Neural progenitor cell (in vitro differentiated cells): ENCODE results near the gene MACO1. TPM values are rescaled to one million over a fixed set of nuclear protein-coding genes. Genes with fewer than 3 reads are reported as not detected.
A peak's percentile ranks its signal among the peaks of the same experiment; 100 is the strongest.
"Not testable (repeated sequence)": the region's sequence is repeated elsewhere in the genome, so short reads cannot be mapped to it uniquely, and the experiment has no call there.

Source experiments
- DNase-seq: peaks from one replicate; pipeline ENCODE4 v3.0.0-alpha.2; 2016; ENCODE audit warnings: low spot score
- H2AFZ ChIP-seq: fragments of 200-600 bp; sonication (generic); replicated peaks from 2 replicates; pipeline ENCODE4 v1.6.1; 2016; ENCODE audit warnings: antibody characterized with exemption
- H3F3A ChIP-seq: fragments of 200-600 bp; sonication (generic); 2 replicates; pipeline ENCODE4 v1.6.1; 2016; ENCODE audit warnings: antibody characterized with exemption, low read depth
- H3K27ac ChIP-seq: fragments of 200-600 bp; sonication (generic); 2 replicates; pipeline ENCODE4 v1.5.1; 2016; ENCODE audit warnings: mild to moderate bottlenecking
- H3K27me3 ChIP-seq: fragments of 200-600 bp; sonication (generic); 2 replicates; pipeline ENCODE4 v1.6.1; 2016; ENCODE audit warnings: mild to moderate bottlenecking, moderate library complexity
- H3K36me3 ChIP-seq: fragments of 200-600 bp; sonication (generic); 2 replicates; pipeline ENCODE4 v1.5.1; 2016
- H3K4me1 ChIP-seq: fragments of 200-600 bp; sonication (generic); 2 replicates; pipeline ENCODE4 v1.6.1; 2016; ENCODE audit warnings: mixed run types
- H3K4me2 ChIP-seq: fragments of 200-600 bp; sonication (generic); 2 replicates; pipeline ENCODE4 v1.6.1; 2016
- H3K4me3 ChIP-seq: fragments of 200-600 bp; sonication (generic); 2 replicates; pipeline ENCODE4 v1.5.1; 2016
- H3K79me2 ChIP-seq: fragments of 200-600 bp; sonication (generic); 2 replicates; pipeline ENCODE4 v1.6.1; 2016; ENCODE audit warnings: low read depth
- H3K9ac ChIP-seq: fragments of 200-600 bp; sonication (generic); 2 replicates; pipeline ENCODE4 v1.6.1; 2016
- H3K9me3 ChIP-seq: fragments of 200-600 bp; sonication (generic); 2 replicates; pipeline ENCODE4 v1.5.1; 2016; ENCODE audit warnings: low read depth
- H4K20me1 ChIP-seq: fragments of 200-600 bp; sonication (generic); 2 replicates; pipeline ENCODE4 v1.6.1; 2016; ENCODE audit warnings: low read depth
- H3K27ac Mint-ChIP-seq: 3 replicates; pipeline ENCODE4 v1.8.0; 2021; ENCODE audit warnings: mixed read lengths
- H3K27me3 Mint-ChIP-seq: 2 replicates; pipeline ENCODE4 v1.8.0; 2022; ENCODE audit warnings: low read depth, mild to moderate bottlenecking, inconsistent platforms, moderate library complexity, mixed read lengths; ENCODE audit not compliant: insufficient read depth
- H3K36me3 Mint-ChIP-seq: 3 replicates; pipeline ENCODE4 v1.8.0; 2021; ENCODE audit warnings: mixed read lengths
- H3K4me1 Mint-ChIP-seq: 3 replicates; pipeline ENCODE4 v1.8.0; 2021; ENCODE audit warnings: mixed read lengths
- H3K4me3 Mint-ChIP-seq: 3 replicates; pipeline ENCODE4 v1.8.0; 2021; ENCODE audit warnings: mild to moderate bottlenecking, moderate library complexity, mixed read lengths
- H3K9me3 Mint-ChIP-seq: 3 replicates; pipeline ENCODE4 v1.8.0; 2020; ENCODE audit warnings: mixed read lengths
- EZH2 ChIP-seq: fragments of 200-600 bp; sonication (generic); IDR thresholded peaks from 2 replicates; pipeline ENCODE4 v1.6.1; 2017; ENCODE audit warnings: antibody characterized with exemption, mild to moderate bottlenecking, moderate library complexity
- EZH2phosphoT487 ChIP-seq: fragments of 200-600 bp; sonication (generic); IDR thresholded peaks from 2 replicates; pipeline ENCODE4 v1.6.1; 2017; ENCODE audit warnings: antibody characterized with exemption
- total RNA-seq: library from RNA; depleted of rRNA; stranded (reverse); fragments of >200 nt; gene quantifications from 2 replicates; pipeline ENCODE4 v1.2.3, GENCODE V29; 2015; ENCODE audit warnings: low replicate concordance
- TF ChIP-seq, protein P1 (sequence below): fragments of 200-600 bp; sonication (generic); IDR thresholded peaks from 2 replicates; pipeline ENCODE4 v1.5.1; 2017; ENCODE audit warnings: antibody characterized with exemption, mild to moderate bottlenecking

MACO1 gene
- total RNA-seq, 1 donor from 2014 or later = 17.7 TPM

DNA sequence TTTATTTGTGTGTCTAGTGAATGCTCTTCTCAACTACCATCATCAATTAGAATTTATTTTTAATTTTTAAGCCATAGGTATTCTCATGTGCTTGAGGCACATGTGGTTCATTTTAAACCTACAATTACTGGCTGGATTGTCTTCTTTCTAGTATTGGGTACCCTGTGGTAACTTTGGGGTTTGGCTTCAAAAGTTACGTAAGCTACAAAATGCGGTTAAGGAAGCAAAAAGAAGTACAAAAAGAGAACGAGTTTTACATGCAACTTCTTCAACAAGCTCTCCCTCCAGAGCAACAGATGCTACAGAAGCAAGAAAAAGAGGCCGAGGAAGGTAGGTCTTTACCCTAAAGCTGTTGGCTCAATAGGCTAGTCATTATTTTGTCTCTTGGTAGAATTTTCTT, 25.8 kb downstream of the MACO1 start:
- H3K4me1 ChIP-seq = no peaks in the 10 kb centered on the region
- no peaks in the 10 kb centered on the region for H3K36me3 ChIP-seq

DNA sequence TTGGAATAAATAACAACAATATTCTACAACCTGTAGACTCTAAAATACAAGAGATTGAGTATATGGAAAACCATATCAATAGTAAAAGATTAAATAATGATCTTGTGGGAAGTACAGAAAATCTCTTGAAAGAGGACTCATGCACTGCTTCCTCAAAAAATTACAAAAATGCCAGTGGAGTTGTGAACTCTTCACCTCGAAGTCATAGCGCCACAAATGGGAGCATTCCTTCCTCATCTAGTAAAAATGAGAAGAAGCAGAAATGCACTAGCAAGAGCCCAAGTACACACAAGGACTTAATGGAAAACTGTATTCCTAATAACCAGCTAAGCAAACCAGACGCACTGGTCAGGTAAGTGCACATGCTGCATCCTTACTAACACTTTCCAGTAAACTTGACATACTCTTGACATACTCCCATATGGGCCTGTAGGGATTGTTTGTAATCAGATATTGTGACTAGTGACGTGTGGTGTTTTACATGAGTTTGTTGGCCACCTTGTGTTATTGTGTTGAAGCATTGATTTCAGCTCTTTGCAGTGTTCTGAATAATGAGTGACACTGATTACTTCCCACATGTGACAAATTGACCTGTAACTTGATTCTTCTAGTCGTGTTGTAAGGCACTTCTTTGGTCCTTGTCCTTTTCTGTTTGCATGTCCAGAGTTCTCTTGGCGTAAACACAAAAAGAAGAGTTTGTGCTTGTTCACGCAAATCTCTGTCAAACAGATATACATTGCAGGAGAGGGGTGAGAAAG, 28.0 kb downstream of the MACO1 start:
- Mint-ChIP-seq H3K4me3 (no peak overlapping the region), H3K36me3 (peaks cover 9% of the 10 kb centered on the region), H3K27ac (no peak overlapping the region), H3K9me3 (no peaks in the 10 kb centered on the region), H3K4me1 (no peaks in the 10 kb centered on the region), H3K27me3 (no peaks in the 10 kb centered on the region)
- DNase-seq = no peak
- Histone ChIP-seq H3K4me1 (no peaks in the 10 kb centered on the region), H3K4me2 (no peak overlapping the region), H3K4me3 (no peak overlapping the region), H3K79me2 (no peaks in the 10 kb centered on the region), H3K27me3 (no peaks in the 10 kb centered on the region), H3F3A (no peaks in the 10 kb centered on the region), H3K36me3 (no peaks in the 10 kb centered on the region), H2AFZ (no peak overlapping the region), H3K27ac (no peak overlapping the region), H3K9ac (no peak overlapping the region), H3K9me3 (no peaks in the 10 kb centered on the region), H4K20me1 (no peaks in the 10 kb centered on the region)
- TF ChIP-seq EZH2 (no peak), EZH2phosphoT487 (no peak)
- TF ChIP-seq, protein P1, sequence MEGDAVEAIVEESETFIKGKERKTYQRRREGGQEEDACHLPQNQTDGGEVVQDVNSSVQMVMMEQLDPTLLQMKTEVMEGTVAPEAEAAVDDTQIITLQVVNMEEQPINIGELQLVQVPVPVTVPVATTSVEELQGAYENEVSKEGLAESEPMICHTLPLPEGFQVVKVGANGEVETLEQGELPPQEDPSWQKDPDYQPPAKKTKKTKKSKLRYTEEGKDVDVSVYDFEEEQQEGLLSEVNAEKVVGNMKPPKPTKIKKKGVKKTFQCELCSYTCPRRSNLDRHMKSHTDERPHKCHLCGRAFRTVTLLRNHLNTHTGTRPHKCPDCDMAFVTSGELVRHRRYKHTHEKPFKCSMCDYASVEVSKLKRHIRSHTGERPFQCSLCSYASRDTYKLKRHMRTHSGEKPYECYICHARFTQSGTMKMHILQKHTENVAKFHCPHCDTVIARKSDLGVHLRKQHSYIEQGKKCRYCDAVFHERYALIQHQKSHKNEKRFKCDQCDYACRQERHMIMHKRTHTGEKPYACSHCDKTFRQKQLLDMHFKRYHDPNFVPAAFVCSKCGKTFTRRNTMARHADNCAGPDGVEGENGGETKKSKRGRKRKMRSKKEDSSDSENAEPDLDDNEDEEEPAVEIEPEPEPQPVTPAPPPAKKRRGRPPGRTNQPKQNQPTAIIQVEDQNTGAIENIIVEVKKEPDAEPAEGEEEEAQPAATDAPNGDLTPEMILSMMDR = no peak

More for the DNA sequence above, 25.8 kb downstream of the MACO1 start:
- Mint-ChIP-seq H3K27me3 (no peaks in the 10 kb centered on the region), H3K9me3 (no peaks in the 10 kb centered on the region), H3K27ac (peak overlapping the region; percentile 57), H3K4me1 (no peaks in the 10 kb centered on the region), H3K4me3 (no peak overlapping the region), H3K36me3 (peaks cover 9% of the 10 kb centered on the region)
- no peak overlapping the region for H2AFZ ChIP-seq
- H4K20me1 ChIP-seq = no peaks in the 10 kb centered on the region
- no peak for DNase-seq
- H3K9me3 ChIP-seq = no peaks in the 10 kb centered on the region
- H3K79me2 ChIP-seq = no peaks in the 10 kb centered on the region
- TF ChIP-seq, protein P1 = no peak
- TF ChIP-seq EZH2phosphoT487 (no peak), EZH2 (no peak)
- H3K27ac ChIP-seq = no peak overlapping the region
- no peak overlapping the region for H3K4me3 ChIP-seq
- no peak overlapping the region for H3K4me2 ChIP-seq
- H3K9ac ChIP-seq = no peak overlapping the region
- H3K27me3 ChIP-seq = no peaks in the 10 kb centered on the region
- no peaks in the 10 kb centered on the region for H3F3A ChIP-seq

DNA sequence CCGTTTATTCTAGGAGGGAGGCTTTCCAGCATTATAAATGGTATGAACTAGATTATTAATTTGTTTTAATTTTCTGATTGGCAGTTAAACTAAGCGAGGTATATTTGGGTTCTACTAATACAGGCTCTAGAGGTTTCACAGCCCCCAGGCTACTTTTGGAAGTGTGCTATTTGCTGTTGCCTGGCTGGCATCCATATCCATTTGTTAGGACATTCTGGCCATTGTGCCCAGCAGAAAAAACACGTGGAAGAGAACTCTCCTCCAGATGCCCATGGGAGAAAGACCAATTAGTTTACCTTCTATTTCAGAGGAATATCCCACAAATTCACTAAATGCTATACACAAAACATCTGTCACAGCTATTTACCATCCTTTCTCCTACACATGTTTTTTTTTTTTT, 29.3 kb downstream of the MACO1 start:
- Histone ChIP-seq H3K9ac (no peak overlapping the region), H3K9me3 (no peaks in the 10 kb centered on the region), H3K79me2 (no peaks in the 10 kb centered on the region), H3K4me3 (no peak overlapping the region), H3K36me3 (no peaks in the 10 kb centered on the region), H3F3A (no peaks in the 10 kb centered on the region), H4K20me1 (no peaks in the 10 kb centered on the region), H3K4me2 (no peak overlapping the region), H3K27me3 (no peaks in the 10 kb centered on the region), H3K27ac (no peak overlapping the region), H2AFZ (no peak overlapping the region), H3K4me1 (no peaks in the 10 kb centered on the region)
- no peak overlapping the region for H3K4me3 Mint-ChIP-seq
- no peak for DNase-seq
- H3K36me3 Mint-ChIP-seq = peaks cover 10% of the 10 kb centered on the region
- no peak overlapping the region for H3K27ac Mint-ChIP-seq
- TF ChIP-seq, protein P1 = no peak
- TF ChIP-seq EZH2phosphoT487 (no peak), EZH2 (no peak)
- no peaks in the 10 kb centered on the region for H3K27me3 Mint-ChIP-seq
- no peaks in the 10 kb centered on the region for H3K4me1 Mint-ChIP-seq
- H3K9me3 Mint-ChIP-seq = no peaks in the 10 kb centered on the region

DNA sequence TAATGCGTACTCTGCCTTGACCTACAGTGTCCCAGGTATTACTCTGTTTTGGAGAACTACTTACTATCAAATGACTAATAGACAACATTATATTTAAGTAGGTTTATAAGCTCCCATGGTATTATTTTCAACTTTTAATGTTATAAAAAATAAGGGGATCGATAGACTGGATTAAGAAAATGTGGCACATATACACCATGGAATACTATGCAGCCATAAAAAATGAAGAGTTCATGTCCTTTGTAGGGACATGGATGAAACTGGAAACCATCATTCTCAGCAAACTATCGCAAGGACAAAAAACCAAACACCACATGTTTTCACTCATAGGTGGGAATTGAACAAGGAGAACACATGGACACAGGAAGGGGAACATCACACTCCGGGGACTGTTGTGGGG, 30.1 kb downstream of the MACO1 start:
- H3K27ac Mint-ChIP-seq, H3K79me2 ChIP-seq, H3K9me3 Mint-ChIP-seq, H3K27ac ChIP-seq, H3K27me3 Mint-ChIP-seq, H3K4me1 ChIP-seq, H3K4me3 ChIP-seq, H3K27me3 ChIP-seq, H3K4me3 Mint-ChIP-seq, H3K36me3 ChIP-seq, H4K20me1 ChIP-seq, H3K9ac ChIP-seq, H3K4me2 ChIP-seq, H3K4me1 Mint-ChIP-seq, H3K9me3 ChIP-seq, H3F3A ChIP-seq, DNase-seq, H2AFZ ChIP-seq: not testable (repeated sequence)
- peaks cover 12% of the 10 kb centered on the region for H3K36me3 Mint-ChIP-seq
